Right atrium auricular region (tissue), 2 donors: ENCODE results near the gene ANKH. TPM values are rescaled to one million over a fixed set of nuclear protein-coding genes. Genes with fewer than 3 reads are reported as not detected.
A peak's percentile ranks its signal among the peaks of the same experiment; 100 is the strongest.

Experiments
- DNase-seq: peaks from one replicate; pipeline ENCODE4 v3.0.0-alpha.2; 2019; ENCODE audit warnings: low spot score
- H3K27ac ChIP-seq, 2 donors: fragments of 200-600 bp; sonication (generic); 1 replicate in 1 of 2; 2 replicates in 1 of 2; pipeline ENCODE4 v1.5.1; 2016 to 2019
- H3K27me3 ChIP-seq, 2 donors: fragments of 200-600 bp; sonication (generic); one replicate each; pipeline versions ENCODE4 v1.5.1 to v1.6.0; 2017 to 2019
- H3K36me3 ChIP-seq: fragments of 200-600 bp; sonication (generic); one replicate; pipeline ENCODE4 v1.5.1; 2016
- H3K4me1 ChIP-seq, 2 donors: fragments of 200-600 bp; sonication (generic); one replicate each; pipeline versions ENCODE4 v1.5.1 to v1.6.0; 2017 to 2019
- H3K4me3 ChIP-seq, 2 donors: fragments of 200-600 bp; sonication (generic); 1 replicate in 1 of 2; 2 replicates in 1 of 2; pipeline ENCODE4 v1.5.1; 2017 to 2019; ENCODE audit warnings: mild to moderate bottlenecking in 1 of 2, moderate library complexity in 1 of 2
- H3K9me3 ChIP-seq, 2 donors: fragments of 200-600 bp; sonication (generic); one replicate each; pipeline ENCODE4 v1.5.1; 2019
- CTCF ChIP-seq, 2 donors: fragments of 200-600 bp; sonication (generic); IDR thresholded peaks; one replicate each; pipeline ENCODE4 v1.5.1; 2019; ENCODE audit warnings: antibody characterized with exemption in 2 of 2
- total RNA-seq, 2 donors: library from RNA; depleted of rRNA; stranded (reverse); fragments of >200 nt; gene quantifications; one replicate each; pipeline ENCODE4 v1.1.0, GENCODE V29; 2016

Gene ANKH
- total RNA-seq, 2 donors from 2014 or later: 52.3 to 80.4 TPM

GRCh38 chr5:14757850-14758249, 113.7 kb downstream of the ANKH start:
- H3K27me3 ChIP-seq: no peaks in the 10 kb centered on the region
- no peak for DNase-seq
- H3K4me1 ChIP-seq: peaks cover 0 to 24% of the 10 kb centered on the region in 2 donors
- TF ChIP-seq CTCF (IDR thresholded peaks at IDR 0.05): no peak
- H3K36me3 ChIP-seq: peaks cover 13% of the 10 kb centered on the region
- no peak overlapping the region for H3K4me3 ChIP-seq
- H3K27ac ChIP-seq: no peak overlapping the region
- H3K9me3 ChIP-seq: no peaks in the 10 kb centered on the region

GRCh38 chr5:14756478-14756877, 115.1 kb downstream of the ANKH start:
- Histone ChIP-seq H3K4me1 (peaks cover 0 to 19% of the 10 kb centered on the region in 2 donors), H3K9me3 (no peaks in the 10 kb centered on the region), H3K36me3 (peaks cover 13% of the 10 kb centered on the region), H3K27ac (no peak overlapping the region), H3K4me3 (no peak overlapping the region), H3K27me3 (no peaks in the 10 kb centered on the region)
- TF ChIP-seq CTCF (IDR thresholded peaks at IDR 0.05): no peak
- DNase-seq: no peak

DNA sequence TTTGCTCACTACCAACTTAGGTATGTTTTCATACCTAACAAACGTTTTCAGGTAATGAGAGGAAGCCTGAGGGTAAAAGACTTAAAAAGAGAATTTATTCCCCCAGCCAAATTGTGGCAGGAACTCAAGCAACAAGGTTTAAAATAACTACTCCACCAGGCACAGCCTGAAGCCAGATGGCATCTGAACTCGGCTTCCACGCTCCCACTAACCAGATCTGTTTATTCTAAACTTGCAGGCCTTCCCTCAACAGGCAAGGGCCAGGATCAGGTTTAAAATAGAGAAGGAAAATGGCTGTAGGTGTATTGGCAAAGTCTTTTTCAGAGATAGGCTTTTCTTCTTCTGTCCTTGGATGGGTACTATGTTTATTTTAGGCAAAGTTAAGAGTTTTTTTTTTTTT, 117.6 kb downstream of the ANKH start:
- Histone ChIP-seq H3K27ac (peak overlapping the region; percentile 32 to 51), H3K4me1 (no peaks in the 10 kb centered on the region), H3K9me3 (no peaks in the 10 kb centered on the region), H3K36me3 (peaks cover 36% of the 10 kb centered on the region), H3K27me3 (no peaks in the 10 kb centered on the region), H3K4me3 (no peak overlapping the region)
- DNase-seq: no peak
- no peak for TF ChIP-seq CTCF (IDR thresholded peaks at IDR 0.05)

DNA sequence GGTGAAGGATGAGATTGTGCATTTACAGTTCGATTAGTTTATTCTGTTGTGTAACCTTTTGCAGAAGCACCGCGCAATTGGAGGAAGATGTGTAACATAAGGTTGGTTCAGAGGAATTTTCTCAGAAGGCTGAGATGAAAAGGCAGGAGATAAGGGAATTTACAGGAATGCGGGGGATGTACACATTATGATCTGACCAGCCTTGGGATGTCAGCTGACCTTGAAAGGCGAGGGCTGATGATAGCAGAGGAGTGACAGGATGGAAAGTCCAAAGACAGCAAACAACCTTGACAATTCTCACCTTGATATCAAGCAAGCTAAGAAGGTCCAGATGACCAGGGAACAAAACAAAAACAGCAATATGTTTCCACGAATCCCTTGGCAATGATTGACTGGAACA, 118.3 kb downstream of the ANKH start:
- peak overlapping the region; percentile 32 to 51 for H3K27ac ChIP-seq
- H3K4me3 ChIP-seq: no peak overlapping the region

GRCh38 chr5:14752497-14753071, 119.0 kb downstream of the ANKH start:
- peak overlapping the region in 1 of 2 donors; percentile 32 for H3K27ac ChIP-seq
- no peak for DNase-seq
- H3K36me3 ChIP-seq: peaks cover 49% of the 10 kb centered on the region
- no peak overlapping the region for H3K4me3 ChIP-seq
- H3K4me1 ChIP-seq: no peaks in the 10 kb centered on the region
- no peaks in the 10 kb centered on the region for H3K27me3 ChIP-seq
- no peaks in the 10 kb centered on the region for H3K9me3 ChIP-seq
- TF ChIP-seq CTCF (IDR thresholded peaks at IDR 0.05): no peak

More for the DNA sequence above, 118.3 kb downstream of the ANKH start:
- H3K9me3 ChIP-seq: no peaks in the 10 kb centered on the region
- no peak for TF ChIP-seq CTCF (IDR thresholded peaks at IDR 0.05)
- peaks cover 42% of the 10 kb centered on the region for H3K36me3 ChIP-seq
- H3K27me3 ChIP-seq: no peaks in the 10 kb centered on the region
- no peaks in the 10 kb centered on the region for H3K4me1 ChIP-seq
- no peak for DNase-seq

DNA sequence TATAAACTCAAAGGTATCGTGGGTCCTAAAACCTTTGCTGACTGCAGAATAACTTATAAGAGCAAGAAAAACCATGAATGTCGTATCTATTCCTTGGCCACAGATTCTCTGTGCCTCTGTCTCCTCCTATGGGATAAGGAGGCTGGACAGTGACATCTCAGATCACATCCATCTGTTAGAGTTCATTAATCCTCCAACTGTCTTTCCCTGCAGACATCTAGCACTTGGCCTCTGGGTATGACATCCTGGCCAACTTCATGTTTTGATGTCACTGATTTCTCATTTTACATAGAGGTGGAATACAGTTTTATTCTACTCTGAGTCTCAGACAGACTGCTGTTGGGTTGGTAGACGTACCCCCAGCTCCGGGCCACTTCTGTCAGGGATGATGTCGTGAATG, 120.9 kb downstream of the ANKH start:
- no peak for TF ChIP-seq CTCF (IDR thresholded peaks at IDR 0.05)
- Histone ChIP-seq H3K9me3 (no peaks in the 10 kb centered on the region), H3K27me3 (no peaks in the 10 kb centered on the region), H3K4me1 (no peaks in the 10 kb centered on the region), H3K27ac (no peak overlapping the region), H3K36me3 (peaks cover 58% of the 10 kb centered on the region), H3K4me3 (no peak overlapping the region)
- no peak for DNase-seq
